WERI-Rb-1 (cell line): ENCODE data around the gene CCDC18.
"Not testable (repeated sequence)": the region's sequence is repeated elsewhere in the genome, so short reads cannot be mapped to it uniquely, and the experiment has no call there.

ENCODE experiments used
- DNase-seq: peaks from one replicate; pipeline ENCODE4 v3.0.0-alpha.2; 2020
- H3K27ac ChIP-seq: fragments of 250-450 bp; sonication (Bioruptor Pico); 2 replicates; pipeline ENCODE4 v1.5.1; 2020; ENCODE audit warnings: mild to moderate bottlenecking, moderate library complexity
- H3K27me3 ChIP-seq: fragments of 250-450 bp; sonication (Bioruptor Pico); 2 replicates; pipeline ENCODE4 v1.5.1; 2021; ENCODE audit warnings: mild to moderate bottlenecking, low read depth, moderate library complexity; ENCODE audit not compliant: insufficient read depth, severe bottlenecking
- H3K36me3 ChIP-seq: fragments of 250-450 bp; sonication (Bioruptor Pico); 2 replicates; pipeline ENCODE4 v1.5.1; 2020; ENCODE audit warnings: mild to moderate bottlenecking, moderate library complexity
- H3K4me3 ChIP-seq: 2 replicates; pipeline ENCODE4 v1.5.1; 2011; ENCODE audit warnings: low read depth, mild to moderate bottlenecking, control low read depth, low read length
- H3K9me3 ChIP-seq: fragments of 250-450 bp; sonication (Bioruptor Pico); 2 replicates; pipeline ENCODE4 v1.5.1; 2021; ENCODE audit warnings: mild to moderate bottlenecking, moderate library complexity; ENCODE audit not compliant: severe bottlenecking
- CTCF ChIP-seq: IDR thresholded peaks from 2 replicates; pipeline ENCODE4 v1.5.1; 2011; ENCODE audit warnings: low read depth, mild to moderate bottlenecking, control low read depth, inconsistent platforms, low read length

CCDC18 gene

DNA sequence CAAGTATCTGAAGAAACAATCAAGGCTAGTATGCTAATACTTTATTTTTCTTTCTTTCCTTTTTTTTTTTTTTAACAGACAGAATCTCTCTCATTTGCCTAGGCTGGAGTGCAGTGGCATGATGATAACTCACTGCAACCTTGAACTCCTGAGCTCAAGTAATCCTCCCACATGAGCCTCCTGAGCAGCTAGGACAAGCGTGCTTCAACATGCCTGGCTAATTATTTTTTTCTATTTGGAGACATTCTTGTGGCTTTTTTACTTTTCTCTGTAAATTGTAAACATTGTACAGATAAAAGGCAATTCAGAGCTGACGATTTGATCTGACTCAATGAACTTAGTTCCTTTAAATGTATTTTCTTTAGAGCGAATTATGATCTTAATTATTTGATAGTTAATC lies 41.4 kb downstream of the CCDC18 start:
- peak; percentile 29 for DNase-seq
- no peak for TF ChIP-seq CTCF
- Histone ChIP-seq H3K4me3 (no peak overlapping the region), H3K36me3 (peaks cover 24% of the 10 kb centered on the region), H3K27ac (no peak overlapping the region), H3K9me3 (no peaks in the 10 kb centered on the region), H3K27me3 (no peaks in the 10 kb centered on the region)

DNA sequence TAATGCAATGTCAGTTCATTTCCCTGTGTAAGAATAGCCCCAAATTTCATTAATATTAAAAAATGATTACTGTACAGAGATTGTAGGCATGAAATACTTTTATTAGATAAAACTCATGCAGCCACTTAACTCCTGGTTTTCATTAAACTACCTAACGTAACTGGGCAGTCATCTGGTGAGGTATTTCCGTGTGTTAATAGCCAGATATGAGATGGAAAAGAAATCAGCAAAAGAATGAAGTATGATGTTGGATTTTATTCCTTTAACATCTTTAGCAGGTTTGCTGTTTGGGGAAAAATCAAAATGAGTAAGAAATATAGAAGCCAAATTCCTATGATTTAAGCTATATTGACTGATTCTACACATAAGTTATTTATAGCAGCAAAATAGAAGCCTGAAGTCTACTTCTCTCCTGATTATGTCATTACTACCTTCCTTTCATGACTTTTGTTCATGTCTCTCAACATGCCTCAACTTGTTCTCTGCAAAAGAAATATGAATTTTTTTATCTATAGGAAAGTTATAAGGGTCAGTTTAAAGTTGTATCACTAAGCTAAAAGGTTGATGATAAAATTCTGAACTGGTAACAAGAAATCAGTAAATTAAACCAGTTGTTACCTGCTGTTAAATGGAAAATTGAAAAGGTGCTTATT lies 42.6 kb downstream of the CCDC18 start:
- Histone ChIP-seq H3K9me3 (no peaks in the 10 kb centered on the region), H3K36me3 (peaks cover 21% of the 10 kb centered on the region), H3K27ac (no peak overlapping the region), H3K4me3 (no peak overlapping the region), H3K27me3 (no peaks in the 10 kb centered on the region)
- no peak for TF ChIP-seq CTCF
- no peak for DNase-seq

GRCh38 chr1:93235261-93235660 lies 54.7 kb downstream of the CCDC18 start:
- Histone ChIP-seq H3K36me3 (peaks cover 1% of the 10 kb centered on the region), H3K27me3 (no peaks in the 10 kb centered on the region), H3K4me3 (no peak overlapping the region), H3K9me3 (no peaks in the 10 kb centered on the region), H3K27ac (no peak overlapping the region)
- DNase-seq = no peak
- no peak for TF ChIP-seq CTCF

- no peak for DNase-seq
- TF ChIP-seq CTCF = no peak
- Histone ChIP-seq H3K27ac (no peak overlapping the region), H3K9me3 (no peaks in the 10 kb centered on the region), H3K27me3 (no peaks in the 10 kb centered on the region), H3K36me3 (peaks cover 14% of the 10 kb centered on the region), H3K4me3 (no peak overlapping the region)
These were observed 56.5 kb downstream of the CCDC18 start for GRCh38 chr1:93237021-93237420.

- TF ChIP-seq CTCF = no peak
- no peaks in the 10 kb centered on the region for H3K27me3 ChIP-seq
- H3K27ac ChIP-seq = no peak overlapping the region
- peaks cover 21% of the 10 kb centered on the region for H3K36me3 ChIP-seq
- H3K9me3 ChIP-seq = peaks cover 6% of the 10 kb centered on the region
- no peak for DNase-seq
- no peak overlapping the region for H3K4me3 ChIP-seq
These were observed 57.9 kb downstream of the CCDC18 start for GRCh38 chr1:93238425-93238824.

- no peak overlapping the region for H3K27ac ChIP-seq
- H3K4me3 ChIP-seq = no peak overlapping the region
- peaks cover 21% of the 10 kb centered on the region for H3K36me3 ChIP-seq
- peaks cover 10% of the 10 kb centered on the region for H3K9me3 ChIP-seq
- TF ChIP-seq CTCF = no peak
- no peak for DNase-seq
- no peaks in the 10 kb centered on the region for H3K27me3 ChIP-seq
These were observed 59.3 kb downstream of the CCDC18 start for GRCh38 chr1:93239863-93240262.

GRCh38 chr1:93243233-93243632 lies 62.7 kb downstream of the CCDC18 start:
- H3K27me3 ChIP-seq, DNase-seq, H3K27ac ChIP-seq, H3K4me3 ChIP-seq, H3K9me3 ChIP-seq: not testable (repeated sequence)
- peaks cover 21% of the 10 kb centered on the region for H3K36me3 ChIP-seq
